ENCODE measurements around the gene COL18A1.

DNA sequence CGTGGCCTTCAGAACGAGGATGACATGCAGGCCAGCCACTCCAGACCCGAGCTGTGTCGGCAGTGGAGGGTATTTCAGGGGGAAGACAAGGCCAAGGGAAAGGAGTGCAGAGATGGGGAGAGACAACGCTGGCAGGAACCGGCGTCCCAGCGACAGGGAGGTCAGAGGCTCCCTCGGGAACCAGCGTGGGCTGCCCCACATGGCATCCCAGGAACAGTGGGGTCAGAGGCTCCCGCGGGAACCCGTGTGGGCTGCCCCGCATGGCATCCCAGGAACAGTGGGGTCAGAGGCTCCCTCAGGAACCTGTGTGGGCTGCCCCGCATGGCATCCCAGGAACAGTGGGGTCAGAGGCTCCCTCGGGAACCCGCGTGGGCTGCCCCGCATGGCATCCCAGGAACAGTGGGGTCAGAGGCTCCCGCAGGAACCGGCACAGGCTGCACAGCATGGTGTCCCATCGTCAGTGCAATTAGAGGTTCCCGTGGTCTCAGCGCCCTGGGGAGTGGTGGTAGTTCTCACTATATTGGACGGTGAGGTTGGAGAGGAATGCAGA, 94.3 kb downstream of the COL18A1 start:
- TF ChIP-seq POLR2AphosphoS5 (IDR thresholded peaks at IDR 0.05): no peak
- TF ChIP-seq, protein P1, sequence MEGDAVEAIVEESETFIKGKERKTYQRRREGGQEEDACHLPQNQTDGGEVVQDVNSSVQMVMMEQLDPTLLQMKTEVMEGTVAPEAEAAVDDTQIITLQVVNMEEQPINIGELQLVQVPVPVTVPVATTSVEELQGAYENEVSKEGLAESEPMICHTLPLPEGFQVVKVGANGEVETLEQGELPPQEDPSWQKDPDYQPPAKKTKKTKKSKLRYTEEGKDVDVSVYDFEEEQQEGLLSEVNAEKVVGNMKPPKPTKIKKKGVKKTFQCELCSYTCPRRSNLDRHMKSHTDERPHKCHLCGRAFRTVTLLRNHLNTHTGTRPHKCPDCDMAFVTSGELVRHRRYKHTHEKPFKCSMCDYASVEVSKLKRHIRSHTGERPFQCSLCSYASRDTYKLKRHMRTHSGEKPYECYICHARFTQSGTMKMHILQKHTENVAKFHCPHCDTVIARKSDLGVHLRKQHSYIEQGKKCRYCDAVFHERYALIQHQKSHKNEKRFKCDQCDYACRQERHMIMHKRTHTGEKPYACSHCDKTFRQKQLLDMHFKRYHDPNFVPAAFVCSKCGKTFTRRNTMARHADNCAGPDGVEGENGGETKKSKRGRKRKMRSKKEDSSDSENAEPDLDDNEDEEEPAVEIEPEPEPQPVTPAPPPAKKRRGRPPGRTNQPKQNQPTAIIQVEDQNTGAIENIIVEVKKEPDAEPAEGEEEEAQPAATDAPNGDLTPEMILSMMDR (IDR thresholded peaks at IDR 0.05): no peak
